Measurements from ENCODE around the gene CTNNA3.

GRCh38 chr10:67171970-67172369 is 524.0 kb downstream of the CTNNA3 start:
- TF ChIP-seq CTCF (IDR thresholded peaks at IDR 0.05) (no peak), POLR2AphosphoS5 (IDR thresholded peaks at IDR 0.05) (no peak), EP300 (IDR thresholded peaks at IDR 0.05) (no peak), POLR2A (IDR thresholded peaks at IDR 0.05) (no peak)

Data from upper lobe of left lung (tissue), 4 donors.